ENCODE results near the gene MAML2. TPM values are rescaled to one million over a fixed set of nuclear protein-coding genes. Genes with fewer than 3 reads are reported as not detected.
A peak's percentile ranks its signal among the peaks of the same experiment; 100 is the strongest.

MAML2 gene
- total RNA-seq, 4 donors from 2014 or later, result 20.0 to 33.7 (median 23.2) TPM

GRCh38 chr11:96335388-96335787 is 7.6 kb downstream of the MAML2 start:
- Histone ChIP-seq H3K4me1 (peaks cover 41 to 86% (median 69%) of the 10 kb centered on the region in 4 donors), H3K9me3 (no peaks in the 10 kb centered on the region), H3K27ac (replicated peaks in 1 of 4) (no peak overlapping the region), H3K27me3 (no peaks in the 10 kb centered on the region), H3K36me3 (no peaks in the 10 kb centered on the region), H3K4me3 (no peak overlapping the region)
- intact Hi-C loops (cut with DNase I), result no loop called here
- WGBS, result 88% methylated on average over 4 of the region's 4 CpGs
- no peak for DNase-seq (ENCODE audit: extremely low spot score)
- TF ChIP-seq POLR2AphosphoS5 (IDR thresholded peaks at IDR 0.05), result no peak
- TF ChIP-seq EP300 (IDR thresholded peaks at IDR 0.05), result no peak
- no peak for TF ChIP-seq CTCF (IDR thresholded peaks at IDR 0.05)
- no peak for TF ChIP-seq POLR2A (IDR thresholded peaks at IDR 0.05; ENCODE audit: low read depth)

DNA sequence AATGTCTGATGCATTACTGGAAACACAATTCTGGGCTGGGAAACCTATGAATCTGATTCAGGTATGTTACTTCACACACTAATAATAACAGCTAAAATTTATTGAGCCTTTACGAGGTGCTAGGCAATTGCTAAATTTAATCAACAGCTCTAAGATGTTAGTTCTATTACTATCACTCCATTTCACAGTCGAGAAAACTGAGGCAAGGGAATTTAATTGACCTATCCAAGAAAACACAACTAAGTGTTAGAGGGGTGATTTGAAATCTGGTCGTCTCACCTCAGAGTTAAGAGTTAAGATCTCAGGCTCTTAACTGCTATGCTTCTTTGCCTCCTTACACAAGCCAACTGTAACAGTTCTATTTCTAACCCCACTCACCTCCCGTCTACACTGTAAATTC is 8.8 kb downstream of the MAML2 start:
- Histone ChIP-seq H3K27me3 (no peaks in the 10 kb centered on the region), H3K9me3 (no peaks in the 10 kb centered on the region), H3K27ac (replicated peaks in 1 of 4) (no peak overlapping the region), H3K36me3 (no peaks in the 10 kb centered on the region), H3K4me3 (no peak overlapping the region), H3K4me1 (peaks cover 29 to 81% (median 62%) of the 10 kb centered on the region in 4 donors)
- no peak for DNase-seq (ENCODE audit: extremely low spot score)
- 92% methylated on average over 4 of the region's 4 CpGs for WGBS
- TF ChIP-seq POLR2AphosphoS5 (IDR thresholded peaks at IDR 0.05), result no peak
- no peak for TF ChIP-seq CTCF (IDR thresholded peaks at IDR 0.05)
- TF ChIP-seq EP300 (IDR thresholded peaks at IDR 0.05), result no peak
- no peak for TF ChIP-seq POLR2A (IDR thresholded peaks at IDR 0.05; ENCODE audit: low read depth)
- intact Hi-C loops (cut with DNase I), result loop anchor here (5.0 kb wide), 1 partner anchor 67 kb away; no protein-coding TSS in a partner anchor

GRCh38 chr11:96333191-96333719 is 9.7 kb downstream of the MAML2 start:
- H3K4me1 ChIP-seq, result peaks cover 19 to 72% (median 57%) of the 10 kb centered on the region in 4 donors
- intact Hi-C loops (cut with DNase I), result loop anchor here (5.0 kb wide), 1 partner anchor 66 kb away; no protein-coding TSS in a partner anchor
- no peaks in the 10 kb centered on the region for H3K36me3 ChIP-seq
- no peak for DNase-seq (ENCODE audit: extremely low spot score)
- H3K27ac ChIP-seq (replicated peaks in 1 of 4), result no peak overlapping the region
- no peak overlapping the region for H3K4me3 ChIP-seq
- no peaks in the 10 kb centered on the region for H3K9me3 ChIP-seq
- no peak for TF ChIP-seq EP300 (IDR thresholded peaks at IDR 0.05)
- no peak for TF ChIP-seq CTCF (IDR thresholded peaks at IDR 0.05)
- no peak for TF ChIP-seq POLR2AphosphoS5 (IDR thresholded peaks at IDR 0.05)
- TF ChIP-seq POLR2A (IDR thresholded peaks at IDR 0.05; ENCODE audit: low read depth), result no peak
- 69% methylated on average over 4 of the region's 4 CpGs for WGBS
- no peaks in the 10 kb centered on the region for H3K27me3 ChIP-seq

DNA sequence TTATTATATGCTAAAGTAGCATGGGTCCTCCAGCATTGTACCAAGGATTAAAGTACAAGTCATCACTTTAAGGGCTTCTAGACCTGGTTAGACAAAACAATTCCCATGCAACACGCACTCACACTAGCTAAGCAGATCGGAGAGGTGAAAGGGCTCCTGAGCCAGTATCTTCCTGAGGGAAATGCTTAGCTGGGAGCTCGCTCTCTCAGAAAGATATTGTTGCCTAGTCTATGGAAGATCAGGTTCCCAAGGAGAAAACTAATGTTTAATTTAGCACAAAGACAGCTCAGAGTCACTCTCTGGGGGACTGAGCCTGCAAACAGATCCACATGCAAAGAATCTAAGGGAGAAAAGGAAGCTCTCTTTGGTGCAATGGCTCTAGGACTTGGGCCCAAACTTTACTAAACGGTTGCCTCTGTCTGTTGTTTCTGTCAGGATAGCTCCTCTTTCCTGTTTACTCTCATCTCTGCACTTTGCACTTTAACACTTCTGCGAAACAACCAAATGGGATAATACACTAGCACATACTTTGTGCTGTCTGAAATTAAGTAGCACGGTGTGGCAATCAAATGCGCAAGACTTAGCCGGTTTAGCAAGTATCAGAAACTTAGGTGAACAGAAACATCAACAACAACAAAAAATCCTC is 10.7 kb downstream of the MAML2 start:
- H3K4me3 ChIP-seq, result no peak overlapping the region
- H3K27me3 ChIP-seq, result no peaks in the 10 kb centered on the region
- no peak for DNase-seq (ENCODE audit: extremely low spot score)
- WGBS, result 75% methylated on average over 8 of the region's 8 CpGs
- no peaks in the 10 kb centered on the region for H3K9me3 ChIP-seq
- TF ChIP-seq CTCF (IDR thresholded peaks at IDR 0.05) (no peak), POLR2A (IDR thresholded peaks at IDR 0.05; ENCODE audit: low read depth) (no peak), EP300 (IDR thresholded peaks at IDR 0.05) (no peak), POLR2AphosphoS5 (IDR thresholded peaks at IDR 0.05) (no peak)
- intact Hi-C loops (cut with DNase I), result loop anchor here (5.0 kb wide), 1 partner anchor 65 kb away; no protein-coding TSS in a partner anchor
- no peaks in the 10 kb centered on the region for H3K36me3 ChIP-seq
- peak overlapping the region in 2 of 4 donors; percentile 8 to 24 for H3K27ac ChIP-seq (replicated peaks in 1 of 4)
- peaks cover 10 to 62% (median 47%) of the 10 kb centered on the region in 4 donors for H3K4me1 ChIP-seq

All from esophagus muscularis mucosa (tissue), 4 donors.